HG02970 (cell line): Measurements from ENCODE around the gene SLC35D2.
"Not testable (repeated sequence)": the region's sequence is repeated elsewhere in the genome, so short reads cannot be mapped to it uniquely, and the experiment has no call there.

Experiments used
- ATAC-seq: cut with Tn5 transposase; IDR thresholded peaks from one replicate; pipeline ENCODE4 v1.9.1; 2021; ENCODE audit warnings: mild to moderate bottlenecking, moderate library complexity, moderate number of reproducible peaks; ENCODE audit not compliant: unreplicated experiment, low FRiP score

The SLC35D2 gene

GRCh38 chr9:96400132-96400910 lies 16.8 kb upstream of the SLC35D2 start:
- no peak for ATAC-seq

- ATAC-seq = no peak
Observed at GRCh38 chr9:96399325-96399633, 15.8 kb upstream of the SLC35D2 start.

- ATAC-seq = no peak
Observed at GRCh38 chr9:96398582-96399324, 15.2 kb upstream of the SLC35D2 start.

GRCh38 chr9:96395964-96396363 lies 12.5 kb upstream of the SLC35D2 start:
- ATAC-seq = no peak

- no peak for ATAC-seq
Observed at GRCh38 chr9:96394832-96395496, 11.5 kb upstream of the SLC35D2 start.

GRCh38 chr9:96392263-96392662 lies 8.8 kb upstream of the SLC35D2 start:
- no peak for ATAC-seq

GRCh38 chr9:96391021-96391765 lies 7.7 kb upstream of the SLC35D2 start:
- no peak for ATAC-seq

GRCh38 chr9:96388144-96388543 lies 4.6 kb upstream of the SLC35D2 start:
- ATAC-seq = no peak

- no peak for ATAC-seq
Observed at GRCh38 chr9:96386157-96386556, 2.6 kb upstream of the SLC35D2 start.

GRCh38 chr9:96382839-96383164 lies 709 bp downstream of the SLC35D2 start:
- ATAC-seq = no peak

GRCh38 chr9:96382175-96382574 lies 1.3 kb downstream of the SLC35D2 start:
- ATAC-seq = no peak

GRCh38 chr9:96381696-96382095 lies 1.8 kb downstream of the SLC35D2 start:
- no peak for ATAC-seq

- ATAC-seq = no peak
Observed at GRCh38 chr9:96381125-96381524, 2.4 kb downstream of the SLC35D2 start.

- no peak for ATAC-seq
Observed at GRCh38 chr9:96379461-96379860, 4.0 kb downstream of the SLC35D2 start.

GRCh38 chr9:96378187-96378586 lies 5.3 kb downstream of the SLC35D2 start:
- ATAC-seq = no peak

GRCh38 chr9:96376891-96377874 lies 6.3 kb downstream of the SLC35D2 start:
- no peak for ATAC-seq

GRCh38 chr9:96375507-96375906 lies 8.0 kb downstream of the SLC35D2 start:
- ATAC-seq = not testable (repeated sequence)

- no peak for ATAC-seq
Observed at GRCh38 chr9:96367943-96368342, 15.6 kb downstream of the SLC35D2 start.

- ATAC-seq = no peak
Observed at GRCh38 chr9:96363175-96363967, 20.1 kb downstream of the SLC35D2 start.
